ENCODE results near the gene SLC4A3. TPM values are rescaled to one million over a fixed set of nuclear protein-coding genes. Genes with fewer than 3 reads are reported as not detected.

SLC4A3 gene
- polyA plus RNA-seq, 3 donors from 2014 or later, result 0.52 TPM; not detected in 2

GRCh38 chr2:219616550-219616949 lies 10.9 kb upstream of the SLC4A3 start:
- Mint-ChIP-seq H3K36me3 (peaks cover 10 to 31% (median 18%) of the 10 kb centered on the region in 3 donors), H3K4me1 (peaks cover 11% of the 10 kb centered on the region in 2 donors), H3K27me3 (ENCODE audit: low read depth in 3 of 3) (peaks cover 0 to 5% (median 2%) of the 10 kb centered on the region in 3 donors), H3K9me3 (no peaks in the 10 kb centered on the region), H3K4me3 (no peak overlapping the region), H3K27ac (peak overlapping the region in 2 of 6 donors; percentile 53 to 73)
- DNase-seq, result no peak

- Mint-ChIP-seq H3K4me1 (peaks cover 0 to 3% of the 10 kb centered on the region in 2 donors), H3K36me3 (peaks cover 5 to 24% (median 12%) of the 10 kb centered on the region in 3 donors), H3K27ac (no peak overlapping the region), H3K27me3 (ENCODE audit: low read depth in 3 of 3) (peaks cover 2 to 5% (median 3%) of the 10 kb centered on the region in 3 donors), H3K9me3 (no peaks in the 10 kb centered on the region), H3K4me3 (no peak overlapping the region)
- no peak for DNase-seq
Measured at GRCh38 chr2:219618733-219619122, 8.7 kb upstream of the SLC4A3 start.

GRCh38 chr2:219619235-219619634 lies 8.2 kb upstream of the SLC4A3 start:
- no peaks in the 10 kb centered on the region for H3K9me3 Mint-ChIP-seq
- H3K27me3 Mint-ChIP-seq (ENCODE audit: low read depth in 3 of 3), result peaks cover 2 to 10% (median 3%) of the 10 kb centered on the region in 3 donors
- H3K36me3 Mint-ChIP-seq, result peaks cover 5 to 23% (median 10%) of the 10 kb centered on the region in 3 donors
- peaks cover 0 to 3% of the 10 kb centered on the region in 2 donors for H3K4me1 Mint-ChIP-seq
- no peak overlapping the region for H3K4me3 Mint-ChIP-seq
- H3K27ac Mint-ChIP-seq, result no peak overlapping the region
- no peak for DNase-seq

GRCh38 chr2:219620546-219620945 lies 6.9 kb upstream of the SLC4A3 start:
- Mint-ChIP-seq H3K27me3 (ENCODE audit: low read depth in 3 of 3) (peaks cover 2 to 5% (median 3%) of the 10 kb centered on the region in 3 donors), H3K36me3 (peaks cover 0 to 11% (median 0%) of the 10 kb centered on the region in 3 donors), H3K4me1 (no peaks in the 10 kb centered on the region), H3K4me3 (no peak overlapping the region), H3K9me3 (no peaks in the 10 kb centered on the region), H3K27ac (no peak overlapping the region)
- no peak for DNase-seq

GRCh38 chr2:219621935-219622334 lies 5.5 kb upstream of the SLC4A3 start:
- no peak overlapping the region for H3K4me3 Mint-ChIP-seq
- no peak overlapping the region for H3K27ac Mint-ChIP-seq
- no peaks in the 10 kb centered on the region for H3K9me3 Mint-ChIP-seq
- H3K27me3 Mint-ChIP-seq (ENCODE audit: low read depth in 3 of 3), result peaks cover 5 to 10% (median 5%) of the 10 kb centered on the region in 3 donors
- peaks cover 0 to 3% (median 0%) of the 10 kb centered on the region in 3 donors for H3K36me3 Mint-ChIP-seq
- DNase-seq, result no peak
- peaks cover 0 to 6% of the 10 kb centered on the region in 2 donors for H3K4me1 Mint-ChIP-seq

GRCh38 chr2:219622472-219622871 lies 5.0 kb upstream of the SLC4A3 start:
- no peak for DNase-seq
- Mint-ChIP-seq H3K27ac (no peak overlapping the region), H3K27me3 (ENCODE audit: low read depth in 3 of 3) (peaks cover 5 to 11% (median 6%) of the 10 kb centered on the region in 3 donors), H3K4me1 (peaks cover 0 to 7% of the 10 kb centered on the region in 2 donors), H3K36me3 (no peaks in the 10 kb centered on the region), H3K4me3 (no peak overlapping the region), H3K9me3 (no peaks in the 10 kb centered on the region)

GRCh38 chr2:219624565-219624964 lies 2.9 kb upstream of the SLC4A3 start:
- DNase-seq, result no peak
- no peaks in the 10 kb centered on the region for H3K36me3 Mint-ChIP-seq
- no peak overlapping the region for H3K27ac Mint-ChIP-seq
- H3K27me3 Mint-ChIP-seq (ENCODE audit: low read depth in 3 of 3), result peaks cover 5 to 14% (median 11%) of the 10 kb centered on the region in 3 donors
- peaks cover 0 to 7% of the 10 kb centered on the region in 2 donors for H3K4me1 Mint-ChIP-seq
- H3K4me3 Mint-ChIP-seq, result no peak overlapping the region
- H3K9me3 Mint-ChIP-seq, result no peaks in the 10 kb centered on the region

GRCh38 chr2:219625179-219625578 lies 2.3 kb upstream of the SLC4A3 start:
- no peaks in the 10 kb centered on the region for H3K36me3 Mint-ChIP-seq
- no peak overlapping the region for H3K4me3 Mint-ChIP-seq
- H3K9me3 Mint-ChIP-seq, result no peaks in the 10 kb centered on the region
- peaks cover 5 to 14% (median 11%) of the 10 kb centered on the region in 3 donors for H3K27me3 Mint-ChIP-seq (ENCODE audit: low read depth in 3 of 3)
- H3K4me1 Mint-ChIP-seq, result peaks cover 0 to 7% of the 10 kb centered on the region in 2 donors
- no peak for DNase-seq
- no peak overlapping the region for H3K27ac Mint-ChIP-seq

GRCh38 chr2:219626540-219626939 lies 890 bp upstream of the SLC4A3 start:
- Mint-ChIP-seq H3K4me1 (peaks cover 0 to 7% of the 10 kb centered on the region in 2 donors), H3K9me3 (no peaks in the 10 kb centered on the region), H3K36me3 (no peaks in the 10 kb centered on the region), H3K27me3 (ENCODE audit: low read depth in 3 of 3) (peaks cover 7 to 14% (median 10%) of the 10 kb centered on the region in 3 donors), H3K4me3 (peak overlapping the region; percentile 65 to 77 (median 73)), H3K27ac (no peak overlapping the region)
- DNase-seq, result no peak

- Mint-ChIP-seq H3K27ac (no peak overlapping the region), H3K27me3 (ENCODE audit: low read depth in 3 of 3) (peaks cover 8 to 12% (median 11%) of the 10 kb centered on the region in 3 donors), H3K9me3 (no peaks in the 10 kb centered on the region), H3K36me3 (no peaks in the 10 kb centered on the region), H3K4me1 (peaks cover 0 to 7% of the 10 kb centered on the region in 2 donors), H3K4me3 (peak overlapping the region in 3 of 5 donors; percentile 32 to 50 (median 44))
- DNase-seq, result no peak
Measured at GRCh38 chr2:219628235-219628985, 980 bp downstream of the SLC4A3 start.

GRCh38 chr2:219628986-219629901 lies 1.8 kb downstream of the SLC4A3 start:
- Mint-ChIP-seq H3K4me3 (peak overlapping the region in 1 of 5 donors; percentile 54), H3K9me3 (no peaks in the 10 kb centered on the region), H3K36me3 (no peaks in the 10 kb centered on the region), H3K27me3 (ENCODE audit: low read depth in 3 of 3) (peaks cover 4 to 12% (median 12%) of the 10 kb centered on the region in 3 donors), H3K27ac (no peak overlapping the region), H3K4me1 (peaks cover 0 to 7% of the 10 kb centered on the region in 2 donors)
- no peak for DNase-seq

- Mint-ChIP-seq H3K4me1 (peaks cover 0 to 7% of the 10 kb centered on the region in 2 donors), H3K9me3 (no peaks in the 10 kb centered on the region), H3K36me3 (no peaks in the 10 kb centered on the region), H3K27me3 (ENCODE audit: low read depth in 3 of 3) (peaks cover 4 to 12% (median 12%) of the 10 kb centered on the region in 3 donors), H3K4me3 (no peak overlapping the region), H3K27ac (no peak overlapping the region)
- DNase-seq, result no peak
Measured at GRCh38 chr2:219629976-219630695, 2.7 kb downstream of the SLC4A3 start.

- no peak overlapping the region for H3K4me3 Mint-ChIP-seq
- no peaks in the 10 kb centered on the region for H3K9me3 Mint-ChIP-seq
- H3K27me3 Mint-ChIP-seq (ENCODE audit: low read depth in 3 of 3), result peaks cover 4 to 12% (median 10%) of the 10 kb centered on the region in 3 donors
Measured at GRCh38 chr2:219630770-219631405, 3.5 kb downstream of the SLC4A3 start.

More at GRCh38 chr2:219630770-219631405, 3.5 kb downstream of the SLC4A3 start:
- H3K27ac Mint-ChIP-seq, result no peak overlapping the region
- peaks cover 0 to 7% of the 10 kb centered on the region in 2 donors for H3K4me1 Mint-ChIP-seq
- no peak for DNase-seq
- no peaks in the 10 kb centered on the region for H3K36me3 Mint-ChIP-seq

All from immature natural killer cell (primary cell).